HG02938 (cell line): ENCODE data around the gene ADAM12.

Experiments
- ATAC-seq: cut with Tn5 transposase; IDR thresholded peaks from one replicate; pipeline ENCODE4 v1.9.1; 2021; ENCODE audit warnings: mild to moderate bottlenecking, moderate library complexity; ENCODE audit not compliant: unreplicated experiment

The ADAM12 gene

GRCh38 chr10:126126866-126127265 lies 261.4 kb downstream of the ADAM12 start:
- no peak for ATAC-seq

GRCh38 chr10:126126023-126126422 lies 262.3 kb downstream of the ADAM12 start:
- no peak for ATAC-seq

GRCh38 chr10:126124668-126125349 lies 263.5 kb downstream of the ADAM12 start:
- no peak for ATAC-seq

- ATAC-seq, result no peak
Observed at GRCh38 chr10:126124046-126124445, 264.2 kb downstream of the ADAM12 start.

- ATAC-seq, result no peak
Observed at GRCh38 chr10:126123466-126123865, 264.8 kb downstream of the ADAM12 start.

GRCh38 chr10:126122881-126123280 lies 265.4 kb downstream of the ADAM12 start:
- ATAC-seq, result no peak

GRCh38 chr10:126119599-126119998 lies 268.7 kb downstream of the ADAM12 start:
- ATAC-seq, result no peak

GRCh38 chr10:126118476-126118875 lies 269.8 kb downstream of the ADAM12 start:
- no peak for ATAC-seq

GRCh38 chr10:126117196-126117595 lies 271.1 kb downstream of the ADAM12 start:
- no peak for ATAC-seq

GRCh38 chr10:126115886-126116285 lies 272.4 kb downstream of the ADAM12 start:
- ATAC-seq, result no peak

- no peak for ATAC-seq
Observed at GRCh38 chr10:126114884-126115555, 273.3 kb downstream of the ADAM12 start.

GRCh38 chr10:126111516-126111915 lies 276.8 kb downstream of the ADAM12 start:
- ATAC-seq, result no peak

- no peak for ATAC-seq
Observed at GRCh38 chr10:126110489-126111180, 277.6 kb downstream of the ADAM12 start.

- ATAC-seq, result no peak
Observed at GRCh38 chr10:126109893-126110292, 278.4 kb downstream of the ADAM12 start.

- ATAC-seq, result no peak
Observed at GRCh38 chr10:126108693-126109092, 279.6 kb downstream of the ADAM12 start.

- ATAC-seq, result no peak
Observed at GRCh38 chr10:126104767-126105166, 283.5 kb downstream of the ADAM12 start.

- no peak for ATAC-seq
Observed at GRCh38 chr10:126102636-126103035, 285.6 kb downstream of the ADAM12 start.

GRCh38 chr10:126101736-126102135 lies 286.5 kb downstream of the ADAM12 start:
- ATAC-seq, result peak; percentile 95

- ATAC-seq, result peak; percentile 10
Observed at GRCh38 chr10:126101325-126101724, 287.0 kb downstream of the ADAM12 start.

GRCh38 chr10:126099366-126099765 lies 288.9 kb downstream of the ADAM12 start:
- no peak for ATAC-seq

- ATAC-seq, result no peak
Observed at GRCh38 chr10:126098226-126098581, 290.1 kb downstream of the ADAM12 start.
